WTC11 (cell line): Measurements from ENCODE around the gene PIK3C2G.

Experiments used
- CTCF ChIP-seq: fragments of 200-600 bp; IDR thresholded peaks from 2 replicates; pipeline ENCODE4 v1.8.0; 2022; ENCODE audit warnings: antibody characterized with exemption
- ELF4 ChIP-seq: sonication (generic); formaldehyde crosslinking; IDR thresholded peaks from 2 replicates; pipeline ENCODE4 v1.8.1; 2022; ENCODE audit warnings: low read depth, mild to moderate bottlenecking, moderate library complexity, missing genetic modification reagents
- KAT7 ChIP-seq: sonication (generic); formaldehyde crosslinking; IDR thresholded peaks from 2 replicates; pipeline ENCODE4 v1.8.1; 2023; ENCODE audit warnings: missing genetic modification reagents, mild to moderate bottlenecking, borderline replicate concordance
- MXD4 ChIP-seq: fragments of 250-450 bp; sonication (Bioruptor Pico); IDR thresholded peaks from 2 replicates; pipeline ENCODE4 v1.8.0; 2021; ENCODE audit warnings: mild to moderate bottlenecking, moderate library complexity, borderline replicate concordance
- RELA ChIP-seq: sonication (generic); formaldehyde crosslinking; IDR thresholded peaks from 2 replicates; pipeline ENCODE4 v1.8.1; 2022; ENCODE audit warnings: missing genetic modification reagents, mild to moderate bottlenecking, borderline replicate concordance
- SMAD3 ChIP-seq: sonication (generic); formaldehyde crosslinking; IDR thresholded peaks from 2 replicates; pipeline ENCODE4 v1.8.0; 2022; ENCODE audit warnings: missing genetic modification reagents, mild to moderate bottlenecking, borderline replicate concordance
- USF2 ChIP-seq: sonication (generic); formaldehyde crosslinking; IDR thresholded peaks from 2 replicates; pipeline ENCODE4 v1.8.1; 2023; ENCODE audit warnings: mild to moderate bottlenecking, missing genetic modification reagents, moderate library complexity
- ZBTB43 ChIP-seq: sonication (generic); formaldehyde crosslinking; IDR thresholded peaks from 2 replicates; pipeline ENCODE4 v1.8.1; 2023; ENCODE audit warnings: mild to moderate bottlenecking, missing genetic modification reagents
- ZNF263 ChIP-seq: sonication (generic); formaldehyde crosslinking; IDR thresholded peaks from 2 replicates; pipeline ENCODE4 v1.8.1; 2022; ENCODE audit warnings: low read depth, mild to moderate bottlenecking, moderate library complexity, missing genetic modification reagents
- ZNF416 ChIP-seq: fragments of 250-450 bp; sonication (Bioruptor Pico); IDR thresholded peaks from 2 replicates; pipeline ENCODE4 v1.9.0; 2021; ENCODE audit warnings: mild to moderate bottlenecking, inconsistent platforms
- ZNF423 ChIP-seq: fragments of 250-450 bp; sonication (Bioruptor Pico); IDR thresholded peaks from 2 replicates; pipeline ENCODE4 v2.1.2; 2022; ENCODE audit warnings: mild to moderate bottlenecking, moderate library complexity
- ZNF512 ChIP-seq: sonication (generic); formaldehyde crosslinking; IDR thresholded peaks from 2 replicates; pipeline ENCODE4 v1.8.1; 2022; ENCODE audit warnings: missing genetic modification reagents, borderline replicate concordance

GRCh38 chr12:18521461-18521860, 260.1 kb downstream of the PIK3C2G start:
- no peak for TF ChIP-seq CTCF
- no peak for TF ChIP-seq SMAD3 (CRISPR knock-in tag)
- no peak for TF ChIP-seq RELA (CRISPR knock-in tag)
- TF ChIP-seq ZNF416 (CRISPR knock-in tag) = no peak
- no peak for TF ChIP-seq USF2 (CRISPR knock-in tag)
- TF ChIP-seq ZBTB43 = no peak
- TF ChIP-seq KAT7 (CRISPR knock-in tag) = no peak
- no peak for TF ChIP-seq ZNF423 (CRISPR knock-in tag)
- TF ChIP-seq ELF4 = no peak
- no peak for TF ChIP-seq ZNF263 (CRISPR knock-in tag)
- TF ChIP-seq ZNF512 (CRISPR knock-in tag) = no peak
- TF ChIP-seq MXD4 (CRISPR knock-in tag) = no peak
